ENCODE data around the gene KIF12.

Gene KIF12

DNA sequence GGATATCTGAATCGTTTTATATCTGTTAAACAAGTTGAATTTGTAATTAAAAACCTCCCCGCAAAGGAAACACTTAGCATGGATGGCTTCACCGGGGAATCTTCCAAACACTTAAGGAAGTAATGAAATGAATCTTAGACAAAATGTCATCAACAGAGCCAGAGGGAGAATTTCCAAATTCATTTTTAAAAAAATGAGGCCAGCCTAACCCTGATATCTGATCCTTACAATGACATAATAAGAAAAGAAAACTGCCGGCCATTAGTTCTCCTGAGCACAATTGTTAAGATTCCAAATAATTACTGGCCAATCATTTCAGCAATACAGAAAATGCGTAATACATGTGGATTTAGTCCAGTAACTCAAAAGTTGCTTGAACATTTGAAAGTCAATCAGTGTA lies 6.1 kb upstream of the KIF12 start:
- no peak for DNase-seq

DNA sequence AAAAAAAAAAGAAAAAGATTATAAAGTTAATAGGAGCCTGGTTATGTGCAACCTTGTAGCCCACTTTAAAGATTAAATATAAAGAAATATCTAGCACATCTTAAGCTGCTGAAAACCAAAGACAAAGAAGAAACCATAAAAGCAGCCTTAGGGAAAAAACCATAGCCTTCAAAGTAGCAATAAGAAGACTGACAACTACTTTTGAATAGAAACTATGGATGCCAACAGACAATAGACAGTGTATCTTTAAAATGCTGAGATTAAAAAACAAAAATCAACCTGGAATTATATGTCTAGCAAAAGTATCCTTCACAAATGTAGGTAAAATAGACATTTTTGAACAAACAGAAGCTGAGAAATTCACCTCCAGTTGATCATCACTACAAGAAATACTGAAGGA lies 3.4 kb upstream of the KIF12 start:
- no peak for DNase-seq

DNA sequence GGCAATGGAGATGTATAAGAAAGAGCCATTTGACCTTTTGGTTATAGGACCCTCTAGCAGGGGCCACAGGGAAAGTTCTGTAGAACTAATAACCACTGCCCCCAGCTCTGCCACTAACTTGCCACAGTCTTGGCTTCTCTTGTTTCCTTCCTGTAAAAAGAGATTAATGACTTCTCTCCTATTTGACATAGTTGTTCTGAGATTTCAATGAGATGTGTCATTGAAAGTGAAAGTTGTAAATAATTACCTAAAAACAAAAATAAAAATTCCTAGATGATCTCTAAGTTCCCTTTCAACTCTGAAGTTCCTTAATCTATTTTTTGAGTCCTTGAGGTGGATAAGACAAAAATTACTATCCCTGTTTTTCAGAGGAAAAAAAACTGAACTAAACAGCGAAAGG lies 1.4 kb upstream of the KIF12 start:
- DNase-seq = no peak

DNA sequence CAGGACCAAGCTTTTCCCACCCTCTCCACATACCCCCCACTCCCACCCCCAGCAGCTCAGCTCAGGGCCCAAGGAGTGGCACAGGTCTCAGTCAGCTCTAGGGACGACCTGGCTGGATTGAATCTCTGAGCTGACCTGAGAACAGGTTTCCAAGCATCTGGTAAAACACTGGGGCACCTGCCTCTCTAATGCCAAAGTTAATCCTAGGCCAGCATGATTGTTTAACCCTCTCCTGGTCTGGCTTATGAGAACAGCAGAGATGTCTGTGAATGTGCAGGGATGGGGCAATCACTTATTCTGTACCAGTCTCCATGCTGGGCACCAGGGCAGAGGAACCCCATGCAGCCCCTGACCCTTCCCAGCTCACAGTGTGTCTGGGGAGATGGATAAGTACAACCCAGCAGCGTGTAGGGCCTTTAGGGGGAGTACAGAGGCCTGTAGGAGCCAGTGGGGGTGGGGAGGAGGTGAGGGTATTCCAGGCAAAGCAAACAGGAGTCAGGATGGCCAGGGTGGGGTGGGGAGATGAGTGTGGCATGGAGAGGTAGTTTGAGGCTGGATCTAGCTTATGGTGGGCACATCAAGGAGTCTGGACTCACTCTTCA lies 678 bp upstream of the KIF12 start:
- DNase-seq = no peak

DNA sequence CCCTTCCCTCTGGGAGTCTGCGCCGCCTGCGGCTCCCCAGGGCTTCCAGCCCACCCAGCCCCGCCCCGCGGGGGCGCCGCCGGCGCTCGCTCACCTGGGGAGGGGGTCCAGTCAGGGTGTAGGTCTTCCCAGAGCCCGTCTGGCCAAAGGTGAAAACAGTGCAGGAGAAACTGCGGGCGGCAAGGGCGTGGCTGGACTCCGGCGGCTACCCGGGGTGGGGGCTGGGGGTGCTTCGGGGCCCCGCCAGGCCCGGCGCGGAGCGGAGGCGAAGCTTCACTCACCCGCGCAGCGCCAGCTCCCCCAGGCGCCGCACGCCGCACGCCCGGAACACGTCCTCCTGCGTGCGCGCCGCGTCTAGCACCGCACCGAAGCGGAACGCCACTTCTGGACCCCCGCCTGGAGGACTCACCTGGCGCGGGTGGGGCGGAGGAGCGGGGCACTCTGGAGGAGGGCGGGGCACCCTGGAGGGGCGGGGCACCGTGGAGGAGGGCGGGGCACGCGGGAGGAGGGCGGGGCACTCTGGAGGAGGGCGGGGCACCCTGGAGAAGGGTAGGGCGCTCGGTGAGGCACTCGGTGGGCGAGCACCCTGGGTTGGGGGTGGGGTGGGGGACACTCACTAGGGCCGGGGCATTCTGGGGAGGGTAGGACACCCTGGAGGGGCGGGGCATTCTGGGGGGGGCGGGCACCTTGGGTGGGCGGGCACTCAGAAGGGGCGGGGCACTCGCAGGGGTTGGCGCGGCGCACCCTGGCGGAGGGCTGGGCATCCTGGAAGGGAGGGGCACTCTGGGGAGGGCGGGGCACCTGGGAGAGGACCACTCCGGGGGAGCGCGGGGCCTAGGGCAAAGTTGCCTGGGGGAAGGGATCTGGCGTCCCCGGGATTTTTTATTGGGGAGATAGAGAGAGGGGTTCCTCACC lies 814 bp downstream of the KIF12 start:
- no peak for DNase-seq

DNA sequence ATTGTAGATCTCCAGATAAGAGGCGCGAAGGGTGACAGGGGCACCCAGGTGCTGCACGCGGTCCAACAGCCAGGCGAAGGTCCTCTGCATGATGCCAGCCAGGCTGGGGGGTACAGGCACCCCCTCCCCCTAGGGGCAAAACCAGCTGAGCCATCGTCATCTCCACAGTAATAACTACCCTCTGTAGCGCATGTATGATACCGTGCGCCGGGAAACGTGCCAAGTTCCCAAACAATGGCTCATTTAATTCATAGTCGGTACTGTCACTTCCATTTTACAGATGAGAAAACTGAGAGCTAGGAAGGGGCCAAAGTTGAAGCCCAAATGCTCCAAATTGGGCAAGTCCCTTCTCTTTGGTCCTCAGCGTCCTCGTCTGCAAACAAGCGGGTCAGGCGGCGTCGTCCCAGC lies 1.5 kb downstream of the KIF12 start:
- DNase-seq = no peak

DNA sequence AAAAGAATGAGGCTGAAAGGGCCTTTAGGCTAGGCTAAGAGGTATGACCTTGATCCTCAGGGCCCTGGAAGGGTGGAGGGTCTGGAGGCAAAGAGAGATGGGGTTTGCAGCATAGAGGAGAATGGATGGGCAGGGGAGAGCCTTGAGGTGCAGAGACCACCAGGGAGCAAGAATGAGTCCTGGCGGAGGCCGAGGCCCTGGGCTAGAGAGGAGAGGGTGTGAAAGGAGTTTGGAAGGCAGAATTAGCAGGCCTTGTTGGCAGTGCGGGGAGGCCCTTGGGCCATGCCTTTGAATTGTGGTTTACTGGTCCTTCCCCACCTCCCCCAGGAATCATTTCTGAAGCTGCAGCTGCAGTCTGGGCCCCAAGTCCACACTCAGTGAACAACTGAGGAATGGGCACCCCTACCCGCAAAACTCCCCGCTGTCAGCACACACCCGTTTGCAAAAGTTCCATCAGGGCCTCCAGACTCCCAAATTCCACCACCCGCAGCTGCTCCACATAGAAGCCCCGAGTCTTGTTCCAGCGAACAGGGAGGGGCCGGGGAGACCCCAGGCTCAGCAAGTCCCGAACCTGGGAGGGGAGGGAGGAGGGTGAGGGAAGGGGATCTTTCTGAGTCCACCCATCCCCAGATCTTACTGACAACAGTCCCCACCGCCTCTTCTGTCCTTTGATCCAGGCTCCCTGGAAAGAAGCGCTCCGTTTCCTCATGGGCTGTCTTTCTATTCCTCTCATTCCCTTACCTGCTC lies 2.1 kb downstream of the KIF12 start:
- no peak for DNase-seq

DNA sequence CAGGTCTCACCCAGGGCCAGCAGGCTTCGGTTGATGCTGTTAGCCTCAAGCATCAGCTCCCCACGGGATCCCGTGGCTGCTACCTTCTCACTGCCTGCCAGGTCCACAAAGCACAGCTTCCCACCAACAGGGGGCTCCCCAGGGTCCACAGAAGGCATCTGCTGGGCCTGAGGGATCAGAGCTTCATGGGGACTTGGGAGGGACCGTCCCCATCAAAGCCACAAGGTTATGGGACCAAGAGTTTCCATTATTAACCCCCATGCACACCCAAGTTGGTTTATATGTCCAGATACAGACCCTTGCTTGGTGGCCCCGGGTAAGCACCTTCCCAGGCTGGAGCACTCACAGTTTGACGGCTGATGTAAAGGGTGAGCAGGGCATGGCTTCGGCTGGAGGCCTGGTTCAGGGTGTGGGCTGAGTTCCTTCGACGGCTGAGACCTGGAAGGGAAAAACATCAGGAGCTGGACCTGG lies 3.0 kb downstream of the KIF12 start:
- DNase-seq = no peak

DNA sequence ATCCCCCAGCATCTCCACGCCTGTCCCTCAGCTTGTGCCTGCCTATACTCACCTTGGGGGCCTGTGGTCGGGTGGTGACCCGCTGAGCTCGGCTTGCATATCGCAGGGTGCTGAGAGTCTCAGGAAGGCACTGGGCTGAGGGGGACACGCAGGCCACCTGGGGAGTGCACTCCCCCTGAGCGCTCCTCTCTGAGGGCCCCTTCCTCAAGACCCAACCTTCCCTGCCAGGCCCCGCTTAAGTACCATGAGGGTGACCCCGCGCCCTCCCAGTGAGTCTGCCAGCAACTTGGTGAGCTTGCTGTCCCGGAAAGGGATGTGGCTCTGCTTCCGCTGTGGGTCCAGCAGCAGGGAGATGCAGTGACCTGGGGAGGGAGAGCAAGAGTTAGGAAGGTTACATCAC lies 4.1 kb downstream of the KIF12 start:
- DNase-seq = no peak

DNA sequence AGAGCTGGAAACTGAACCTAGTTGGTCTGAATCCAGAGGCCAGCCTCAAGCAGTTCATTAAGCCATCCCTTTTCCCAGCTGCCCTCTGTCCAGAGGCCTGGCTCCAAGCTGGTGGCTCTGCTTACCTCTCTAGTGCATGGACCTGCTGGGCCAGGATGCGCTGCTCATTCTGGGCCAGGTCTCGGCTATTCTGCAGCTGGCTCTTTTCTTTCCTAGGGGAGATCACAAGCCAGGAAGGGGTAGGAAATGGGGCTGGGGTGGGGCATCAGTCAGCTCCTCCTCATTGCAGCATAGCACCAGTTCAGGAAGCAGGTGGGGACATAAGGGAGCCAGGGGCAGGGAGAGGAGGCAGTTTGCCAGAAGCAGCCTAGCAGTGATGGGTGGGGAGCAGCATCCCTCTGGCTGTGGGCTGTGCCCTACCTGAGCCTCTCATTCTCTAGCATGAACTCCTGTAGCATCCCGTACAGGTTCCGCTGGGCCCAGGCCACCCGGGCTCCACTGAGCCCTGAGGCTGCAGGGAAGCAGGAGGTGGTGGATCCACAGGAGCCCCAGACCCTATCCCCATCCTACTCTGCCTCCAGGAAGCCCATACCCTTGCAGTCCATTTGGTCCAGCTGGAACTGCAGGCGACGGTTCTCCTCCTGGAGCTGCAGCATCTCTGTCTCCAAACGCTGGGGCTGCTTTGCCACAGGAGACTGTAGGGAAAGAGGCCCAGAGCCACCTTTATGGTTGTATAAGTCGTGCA lies 5.2 kb downstream of the KIF12 start:
- no peak for DNase-seq

DNA sequence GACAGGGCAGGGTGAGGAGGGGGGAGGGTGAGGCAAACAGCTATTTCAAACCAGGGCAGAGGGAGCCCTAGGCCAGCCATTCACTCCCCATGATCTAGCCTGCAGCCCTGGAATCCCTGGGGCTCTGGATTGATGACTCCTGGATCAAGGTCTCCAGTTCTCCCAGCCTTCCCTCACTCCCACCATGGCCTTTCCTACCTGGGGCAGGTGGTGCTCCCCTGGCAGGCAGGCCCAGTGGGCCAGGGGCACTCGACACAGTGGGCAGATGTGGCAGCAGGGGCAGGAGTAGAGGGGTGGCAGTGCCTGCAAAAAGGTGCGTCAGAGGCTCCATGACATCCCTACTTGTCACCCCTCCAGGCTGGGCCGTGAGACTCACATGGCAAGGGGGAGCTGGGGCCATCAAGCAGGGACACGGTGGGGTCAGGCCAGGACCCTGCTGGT lies 6.0 kb downstream of the KIF12 start:
- no peak for DNase-seq

DNA sequence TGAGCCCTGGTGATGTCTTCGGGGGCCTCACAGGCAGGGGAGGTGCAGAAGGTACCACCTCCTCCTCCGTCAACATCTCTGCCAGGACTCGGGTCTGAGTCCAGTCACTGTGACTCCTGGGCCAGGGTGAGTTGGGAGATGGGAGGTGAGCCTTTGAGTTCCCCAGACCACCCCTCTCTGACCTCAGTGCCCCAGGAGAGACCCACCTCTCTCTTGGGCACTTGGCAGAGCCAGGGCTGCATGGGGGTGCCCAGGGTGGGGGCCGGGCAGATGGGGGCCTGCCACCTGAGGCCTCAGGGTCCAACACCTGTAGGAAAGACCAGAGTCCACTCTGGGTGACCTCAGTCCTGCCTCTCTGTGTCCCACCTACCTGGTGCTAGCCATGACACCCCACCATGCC lies 6.8 kb downstream of the KIF12 start:
- no peak for DNase-seq

DNA sequence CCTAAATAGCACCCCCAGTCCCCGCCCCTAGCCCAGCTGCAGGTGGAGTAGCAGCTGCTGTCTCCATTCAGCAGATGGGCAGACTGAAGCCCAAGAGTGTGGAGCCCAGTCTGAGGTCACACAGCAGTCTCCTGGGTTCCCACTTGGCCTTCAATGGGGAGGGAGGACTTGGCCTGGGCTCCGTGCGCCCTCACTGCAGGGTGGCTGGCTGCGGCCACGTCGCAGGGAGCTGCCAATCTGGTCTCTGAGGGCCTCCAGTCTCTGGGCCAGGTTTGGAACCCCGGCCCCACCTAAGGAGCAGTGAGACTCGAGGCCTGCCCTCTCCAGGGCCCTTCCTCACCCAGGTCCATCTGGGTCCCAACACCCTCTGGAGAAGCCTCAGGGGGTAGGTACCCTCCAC lies 7.4 kb downstream of the KIF12 start:
- DNase-seq = no peak

DNA sequence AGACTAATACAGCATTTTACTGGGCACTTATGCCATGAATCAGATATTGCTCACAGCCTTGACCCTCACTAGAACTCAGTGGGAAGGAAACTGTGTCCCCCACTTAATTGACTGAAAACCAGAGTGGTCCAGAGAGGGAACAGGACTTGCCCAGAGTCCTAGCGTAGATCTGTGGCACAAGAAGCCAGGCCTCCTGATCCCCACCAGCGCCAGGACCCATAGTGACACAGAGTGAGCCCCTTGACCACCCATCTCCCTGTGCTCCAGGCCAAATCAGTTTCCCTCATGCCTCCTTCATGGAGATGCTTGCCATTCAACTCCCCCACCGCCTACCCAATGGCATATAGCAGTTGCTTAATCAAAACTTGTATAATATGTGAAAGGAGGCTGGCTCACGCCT lies 8.3 kb downstream of the KIF12 start:
- no peak for DNase-seq

DNA sequence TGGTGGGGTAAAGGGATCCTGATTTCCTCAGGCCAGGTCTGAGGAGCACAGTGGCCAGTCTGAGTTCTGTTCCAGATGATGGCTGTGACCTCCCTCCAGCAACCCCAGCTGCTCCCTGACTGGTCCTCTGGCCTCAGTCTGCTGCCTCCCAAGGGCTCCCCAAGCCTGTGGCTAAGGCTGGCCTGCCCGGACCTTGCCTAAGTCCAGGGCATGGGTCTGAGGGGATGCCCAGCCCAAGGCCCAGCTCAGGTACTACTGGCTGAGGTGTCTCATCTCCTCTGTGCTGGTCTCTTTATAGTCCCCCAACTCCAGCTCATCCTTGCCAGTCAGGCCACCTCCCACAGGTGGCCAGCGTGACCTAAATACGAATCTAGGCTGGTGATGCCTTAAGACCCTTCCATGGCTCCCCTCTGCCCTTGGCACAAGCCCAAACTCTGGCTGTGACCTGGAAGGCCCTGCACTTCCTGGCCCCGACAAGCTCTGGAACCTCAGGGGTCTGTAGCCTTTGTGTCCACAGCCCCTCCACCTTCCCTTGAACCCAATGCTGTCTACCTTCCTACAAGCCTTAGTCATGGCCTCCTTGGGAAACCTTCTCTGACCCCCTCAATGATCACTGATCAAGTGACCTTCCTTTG lies 9.8 kb downstream of the KIF12 start:
- no peak for DNase-seq

DNA sequence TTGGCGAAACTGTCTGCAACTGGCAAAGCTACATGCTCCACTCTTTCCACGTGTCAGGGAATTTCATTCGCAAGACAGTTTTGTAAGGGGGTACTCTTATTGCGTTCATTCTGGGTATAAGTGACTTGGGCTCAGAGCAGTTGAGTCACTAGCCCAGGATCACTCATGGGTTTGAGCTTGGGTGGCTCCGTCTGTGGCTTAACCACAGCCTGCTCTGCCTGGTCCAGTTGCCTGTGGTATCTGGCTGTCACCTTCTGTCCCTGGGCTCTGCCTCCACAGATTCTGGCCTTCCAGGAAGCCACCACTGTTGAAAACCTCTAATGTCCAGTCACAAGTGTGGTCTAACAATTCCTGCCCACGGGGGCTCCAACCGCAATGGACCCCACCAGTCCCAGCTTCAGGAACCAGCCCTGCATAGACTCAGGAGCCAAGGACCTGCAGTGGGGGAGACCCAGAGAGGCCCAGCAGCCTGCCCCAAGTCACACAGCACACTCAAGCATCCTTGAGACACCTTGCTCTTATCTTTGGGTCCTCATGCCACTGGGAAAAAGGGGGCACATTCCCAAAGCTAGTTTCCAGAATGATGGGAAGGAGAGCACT lies 10.4 kb downstream of the KIF12 start:
- DNase-seq = no peak

DNA sequence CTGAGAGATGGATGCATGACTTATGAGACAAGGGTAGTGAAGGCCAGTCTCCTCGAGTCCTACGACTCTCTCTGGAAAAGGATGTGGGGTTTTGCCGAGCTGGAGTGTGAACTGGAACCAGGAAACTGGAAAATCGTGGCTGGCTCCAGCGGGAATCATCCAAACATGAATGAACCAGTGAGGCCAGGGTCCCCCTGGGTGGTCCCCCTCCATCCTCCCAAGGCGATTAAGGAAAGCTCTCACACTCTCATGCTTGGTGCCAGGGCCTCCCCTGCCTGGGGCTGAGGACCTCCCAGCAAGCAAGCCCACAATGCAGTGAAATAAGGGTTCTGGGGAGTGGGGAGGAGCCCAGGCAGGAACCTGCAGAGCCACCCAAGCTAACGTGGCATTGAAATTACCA lies 11.4 kb downstream of the KIF12 start:
- DNase-seq = no peak

DNA sequence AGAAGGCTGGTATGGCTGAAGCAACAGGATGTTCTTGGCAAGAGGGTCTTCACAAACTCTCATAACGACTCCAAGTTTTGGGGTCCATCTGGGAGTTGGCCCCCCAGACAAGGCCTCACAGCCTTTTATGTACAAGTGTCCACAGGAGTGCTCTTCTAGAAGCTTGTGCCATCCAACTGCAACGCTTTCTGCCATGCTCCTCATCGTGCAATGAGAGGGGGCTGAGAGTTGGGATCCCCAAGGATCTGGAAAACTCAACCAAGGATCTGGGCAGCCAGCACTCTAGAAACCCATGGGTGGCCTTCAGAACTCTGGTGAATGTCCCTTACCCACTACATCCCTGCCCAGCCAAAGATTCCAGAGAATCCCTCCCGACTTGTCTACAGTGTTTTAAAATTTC lies 12.5 kb downstream of the KIF12 start:
- no peak for DNase-seq

DNA sequence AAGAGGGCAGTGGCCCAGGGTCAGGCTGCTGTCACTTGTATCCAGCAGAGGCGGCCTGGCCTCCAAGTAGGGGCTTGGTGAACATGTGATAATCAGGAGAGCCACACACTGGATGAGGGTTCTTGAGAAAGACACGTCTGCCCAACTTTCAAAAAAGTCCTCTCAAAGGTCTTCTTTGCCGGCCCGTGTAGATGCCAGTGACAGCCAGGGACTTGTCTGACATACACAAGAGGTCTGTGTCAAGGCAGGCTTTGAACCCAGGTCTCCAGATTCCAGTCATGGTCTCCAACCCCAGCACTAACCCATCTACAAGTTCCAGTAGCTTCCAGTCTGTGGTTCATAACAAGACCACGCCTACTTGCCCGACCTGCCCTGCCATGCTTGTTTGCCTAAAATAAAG lies 13.1 kb downstream of the KIF12 start:
- no peak for DNase-seq

DNA sequence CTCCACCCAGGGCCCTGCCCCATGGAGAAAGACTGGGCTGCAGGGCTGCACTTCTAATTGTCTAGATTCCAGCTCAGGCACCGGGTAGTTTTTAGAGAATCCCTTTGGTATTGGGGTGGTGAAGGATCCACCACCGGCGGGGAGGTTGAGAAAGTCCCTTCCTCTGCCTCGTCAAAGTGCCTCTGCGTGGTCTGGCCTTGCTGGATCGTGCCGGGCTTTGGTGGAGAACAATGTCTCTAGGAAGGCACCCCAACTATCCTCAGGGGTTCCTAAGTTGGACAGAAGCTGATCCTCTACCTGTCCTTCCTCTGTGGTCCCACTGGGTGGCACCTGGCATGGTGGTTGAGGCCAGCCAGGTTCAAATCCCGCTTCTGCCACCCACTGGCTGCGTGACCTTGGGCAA lies 13.7 kb downstream of the KIF12 start:
- no peak for DNase-seq

DNA sequence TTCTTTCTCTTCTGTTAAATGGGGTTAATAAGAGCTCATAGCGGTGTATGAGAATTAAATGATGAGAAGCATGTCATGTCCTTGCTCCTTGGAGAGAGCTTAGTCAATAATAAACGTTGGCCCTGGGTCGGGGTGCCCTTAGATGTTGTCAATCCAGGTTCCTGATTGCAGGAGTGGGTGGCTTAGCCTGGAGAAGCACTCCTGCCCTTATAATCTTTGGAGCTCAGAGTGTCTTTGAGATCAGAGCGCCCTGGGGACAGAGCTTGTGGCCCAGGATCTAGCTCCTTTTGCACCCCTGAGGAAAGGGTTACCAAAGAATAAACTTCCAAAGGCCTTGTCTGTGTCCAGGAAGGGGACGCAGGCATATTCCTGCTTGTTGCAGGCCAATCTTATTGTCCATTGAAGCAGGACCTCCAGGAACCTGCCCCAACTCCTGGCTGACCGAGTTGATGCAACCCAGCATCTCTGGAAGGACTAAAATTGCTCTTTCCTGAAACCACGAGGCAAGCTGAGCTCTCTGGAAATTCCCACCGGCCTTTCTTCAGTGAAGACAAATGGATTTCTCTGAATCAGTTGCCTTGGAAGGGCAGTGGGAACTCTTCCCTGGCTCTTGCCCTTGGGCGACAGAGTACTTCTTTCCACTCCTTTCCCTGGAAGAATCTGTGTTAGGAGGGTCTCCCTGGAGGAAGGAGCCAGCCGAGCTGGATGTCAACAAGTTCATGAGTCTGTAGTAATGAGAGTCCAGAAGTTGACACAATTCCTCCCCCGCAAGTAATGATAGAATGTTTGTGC lies 14.6 kb downstream of the KIF12 start:
- no peak for DNase-seq

All from NCI-H1105 (cell line).